WERI-Rb-1 (cell line): ENCODE measurements around the gene ASB13.

ENCODE experiments used
- DNase-seq: peaks from one replicate; pipeline ENCODE4 v3.0.0-alpha.2; 2020
- H3K27ac ChIP-seq: fragments of 250-450 bp; sonication (Bioruptor Pico); 2 replicates; pipeline ENCODE4 v1.5.1; 2020; ENCODE audit warnings: mild to moderate bottlenecking, moderate library complexity
- H3K27me3 ChIP-seq: fragments of 250-450 bp; sonication (Bioruptor Pico); 2 replicates; pipeline ENCODE4 v1.5.1; 2021; ENCODE audit warnings: mild to moderate bottlenecking, low read depth, moderate library complexity; ENCODE audit not compliant: insufficient read depth, severe bottlenecking
- H3K36me3 ChIP-seq: fragments of 250-450 bp; sonication (Bioruptor Pico); 2 replicates; pipeline ENCODE4 v1.5.1; 2020; ENCODE audit warnings: mild to moderate bottlenecking, moderate library complexity
- H3K4me3 ChIP-seq: 2 replicates; pipeline ENCODE4 v1.5.1; 2011; ENCODE audit warnings: low read depth, mild to moderate bottlenecking, control low read depth, low read length
- H3K9me3 ChIP-seq: fragments of 250-450 bp; sonication (Bioruptor Pico); 2 replicates; pipeline ENCODE4 v1.5.1; 2021; ENCODE audit warnings: mild to moderate bottlenecking, moderate library complexity; ENCODE audit not compliant: severe bottlenecking
- TF ChIP-seq, protein P1 (sequence below): IDR thresholded peaks from 2 replicates; pipeline ENCODE4 v1.5.1; 2011; ENCODE audit warnings: low read depth, mild to moderate bottlenecking, control low read depth, inconsistent platforms, low read length

ASB13 gene

DNA sequence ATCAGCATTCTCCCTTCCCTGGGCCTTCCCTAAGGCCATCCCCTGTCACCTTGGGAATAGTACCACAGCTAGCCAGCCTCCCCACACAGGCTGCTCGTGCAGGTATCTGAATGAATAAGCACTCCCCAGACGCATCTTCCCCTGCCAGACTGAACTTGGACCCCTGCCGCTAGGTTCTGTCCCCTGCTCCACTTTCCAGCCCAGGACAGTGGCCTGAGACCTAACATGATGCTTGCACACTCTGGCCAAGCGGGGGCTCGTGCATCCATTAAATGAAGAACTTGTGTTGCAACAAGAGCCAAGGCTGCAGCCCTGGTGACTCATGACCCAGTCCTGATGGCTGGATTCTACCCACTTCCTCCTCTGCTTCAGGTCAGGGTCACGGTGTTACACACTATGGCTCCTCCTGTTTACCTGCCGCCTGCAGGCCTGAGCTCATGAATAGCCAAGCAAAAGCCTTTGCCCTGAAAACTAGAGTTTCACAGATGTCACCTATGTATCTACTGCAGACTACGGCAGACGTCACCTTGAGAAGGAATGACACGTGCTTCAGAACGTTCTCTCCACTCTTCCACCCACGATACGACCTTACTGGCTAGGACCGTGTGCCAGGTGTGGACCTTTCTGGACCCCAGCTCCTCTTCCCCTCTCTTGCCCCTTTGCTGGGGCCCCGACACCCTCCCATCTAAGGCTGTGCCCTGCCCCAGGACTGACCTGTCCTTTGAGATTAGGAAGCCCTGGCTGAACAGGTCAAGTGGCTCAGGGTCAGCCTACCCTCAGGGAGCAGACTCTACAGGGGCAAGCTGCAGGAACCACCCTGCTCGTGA is 6.5 kb downstream of the ASB13 start:
- no peaks in the 10 kb centered on the region for H3K27me3 ChIP-seq
- H3K4me3 ChIP-seq = no peak overlapping the region
- TF ChIP-seq, protein P1, sequence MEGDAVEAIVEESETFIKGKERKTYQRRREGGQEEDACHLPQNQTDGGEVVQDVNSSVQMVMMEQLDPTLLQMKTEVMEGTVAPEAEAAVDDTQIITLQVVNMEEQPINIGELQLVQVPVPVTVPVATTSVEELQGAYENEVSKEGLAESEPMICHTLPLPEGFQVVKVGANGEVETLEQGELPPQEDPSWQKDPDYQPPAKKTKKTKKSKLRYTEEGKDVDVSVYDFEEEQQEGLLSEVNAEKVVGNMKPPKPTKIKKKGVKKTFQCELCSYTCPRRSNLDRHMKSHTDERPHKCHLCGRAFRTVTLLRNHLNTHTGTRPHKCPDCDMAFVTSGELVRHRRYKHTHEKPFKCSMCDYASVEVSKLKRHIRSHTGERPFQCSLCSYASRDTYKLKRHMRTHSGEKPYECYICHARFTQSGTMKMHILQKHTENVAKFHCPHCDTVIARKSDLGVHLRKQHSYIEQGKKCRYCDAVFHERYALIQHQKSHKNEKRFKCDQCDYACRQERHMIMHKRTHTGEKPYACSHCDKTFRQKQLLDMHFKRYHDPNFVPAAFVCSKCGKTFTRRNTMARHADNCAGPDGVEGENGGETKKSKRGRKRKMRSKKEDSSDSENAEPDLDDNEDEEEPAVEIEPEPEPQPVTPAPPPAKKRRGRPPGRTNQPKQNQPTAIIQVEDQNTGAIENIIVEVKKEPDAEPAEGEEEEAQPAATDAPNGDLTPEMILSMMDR = no peak
- H3K36me3 ChIP-seq = no peaks in the 10 kb centered on the region
- no peaks in the 10 kb centered on the region for H3K9me3 ChIP-seq
- H3K27ac ChIP-seq = no peak overlapping the region
- no peak for DNase-seq

DNA sequence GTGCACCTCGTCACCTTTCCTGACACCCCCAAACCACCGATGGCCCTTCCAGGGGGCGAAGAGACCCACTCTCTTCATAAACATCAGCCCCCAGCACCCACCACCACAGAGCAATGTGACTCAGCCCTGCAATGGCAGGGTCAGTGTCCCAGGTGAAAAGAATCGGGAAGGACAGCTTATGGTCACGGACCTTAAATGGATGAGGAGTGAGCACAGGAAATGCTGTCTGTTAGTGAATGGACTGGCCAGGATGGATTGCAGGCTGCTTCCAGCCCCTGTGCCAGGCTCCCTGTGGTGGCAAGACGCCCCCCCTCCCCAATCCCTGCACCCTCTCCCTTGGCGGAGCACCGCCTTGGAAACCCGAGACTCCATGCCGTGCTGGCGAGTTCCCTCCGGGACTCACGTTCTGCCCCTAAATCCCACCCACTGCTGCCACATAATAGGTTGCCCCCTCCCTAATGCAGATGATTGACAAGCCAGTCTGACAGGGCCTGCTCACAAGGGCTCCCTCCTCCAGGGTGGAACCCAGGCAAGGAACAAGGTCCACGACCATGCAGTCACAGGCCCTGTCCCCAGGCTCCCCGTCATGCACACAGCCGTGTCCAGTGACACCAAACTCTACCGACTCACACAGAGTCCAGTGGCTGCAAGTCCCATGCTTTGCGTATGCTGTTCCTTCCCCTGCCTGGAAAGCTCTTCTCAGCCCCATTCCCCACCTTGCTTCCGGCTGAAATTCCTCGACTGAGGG is 7.3 kb downstream of the ASB13 start:
- DNase-seq = no peak
- Histone ChIP-seq H3K36me3 (no peaks in the 10 kb centered on the region), H3K27ac (no peak overlapping the region), H3K4me3 (no peak overlapping the region), H3K27me3 (no peaks in the 10 kb centered on the region), H3K9me3 (no peaks in the 10 kb centered on the region)
- TF ChIP-seq, protein P1 = no peak

DNA sequence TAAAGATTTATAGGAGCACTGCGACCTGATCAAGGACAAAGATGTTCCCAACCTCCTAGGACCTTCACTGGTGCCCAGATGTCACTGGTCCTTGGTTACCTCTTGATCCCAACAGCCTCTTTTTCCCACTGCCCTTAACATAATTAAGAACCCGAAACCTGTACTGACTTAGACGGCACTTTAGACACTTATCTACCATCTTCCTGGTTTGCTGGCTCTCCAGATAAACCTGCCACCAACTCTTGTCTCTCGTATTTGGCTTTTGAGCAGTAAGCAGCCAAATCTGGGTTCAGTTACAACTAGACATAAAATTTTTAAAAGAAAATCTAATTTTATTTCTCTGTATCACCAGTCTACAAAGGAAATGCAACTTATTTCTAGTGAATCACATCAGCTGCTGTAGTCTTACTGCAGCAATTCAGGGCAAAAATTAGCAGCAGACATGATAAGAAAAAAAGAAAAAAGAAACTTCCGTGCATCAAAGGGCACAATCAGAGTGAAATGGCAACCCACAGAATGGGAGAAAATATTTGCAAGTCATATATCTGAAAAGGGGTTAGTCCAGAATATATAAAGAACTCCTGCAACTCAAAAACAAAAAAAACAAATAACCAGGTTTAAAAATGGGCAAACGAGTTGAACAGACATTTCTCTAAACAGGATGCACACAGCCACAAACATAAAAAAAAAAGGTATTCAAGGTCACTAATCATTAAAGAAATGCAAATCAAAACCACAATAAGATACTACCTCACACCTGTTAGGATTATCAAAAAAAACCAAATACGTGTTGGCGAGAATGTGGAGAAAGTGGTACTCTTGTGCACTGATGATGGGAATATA is 9.4 kb downstream of the ASB13 start:
- Histone ChIP-seq H3K36me3 (no peaks in the 10 kb centered on the region), H3K4me3 (no peak overlapping the region), H3K27ac (no peak overlapping the region), H3K9me3 (no peaks in the 10 kb centered on the region), H3K27me3 (no peaks in the 10 kb centered on the region)
- TF ChIP-seq, protein P1 = no peak
- no peak for DNase-seq

DNA sequence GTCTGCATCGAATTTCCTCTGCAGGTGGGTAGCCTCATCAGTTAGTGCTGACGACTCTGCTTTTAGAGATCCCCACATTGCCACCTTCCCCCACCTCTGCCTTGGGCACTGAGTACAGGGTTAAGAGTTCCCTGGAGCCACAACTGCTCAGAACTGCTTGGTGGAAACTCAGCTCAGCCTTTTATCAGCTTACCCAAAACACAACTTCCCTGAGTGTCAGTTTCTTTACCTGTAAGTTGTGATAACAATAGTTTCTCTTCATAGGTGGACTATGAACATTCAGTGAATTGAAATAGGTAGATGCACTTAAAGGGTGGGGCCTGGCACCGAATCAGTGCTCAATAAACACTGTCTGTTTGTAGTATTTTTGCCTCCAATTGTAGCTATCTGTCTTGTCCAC is 11.3 kb downstream of the ASB13 start:
- no peaks in the 10 kb centered on the region for H3K27me3 ChIP-seq
- H3K27ac ChIP-seq = no peak overlapping the region
- no peak for DNase-seq
- no peaks in the 10 kb centered on the region for H3K36me3 ChIP-seq
- H3K4me3 ChIP-seq = no peak overlapping the region
- no peaks in the 10 kb centered on the region for H3K9me3 ChIP-seq
- TF ChIP-seq, protein P1 = no peak

DNA sequence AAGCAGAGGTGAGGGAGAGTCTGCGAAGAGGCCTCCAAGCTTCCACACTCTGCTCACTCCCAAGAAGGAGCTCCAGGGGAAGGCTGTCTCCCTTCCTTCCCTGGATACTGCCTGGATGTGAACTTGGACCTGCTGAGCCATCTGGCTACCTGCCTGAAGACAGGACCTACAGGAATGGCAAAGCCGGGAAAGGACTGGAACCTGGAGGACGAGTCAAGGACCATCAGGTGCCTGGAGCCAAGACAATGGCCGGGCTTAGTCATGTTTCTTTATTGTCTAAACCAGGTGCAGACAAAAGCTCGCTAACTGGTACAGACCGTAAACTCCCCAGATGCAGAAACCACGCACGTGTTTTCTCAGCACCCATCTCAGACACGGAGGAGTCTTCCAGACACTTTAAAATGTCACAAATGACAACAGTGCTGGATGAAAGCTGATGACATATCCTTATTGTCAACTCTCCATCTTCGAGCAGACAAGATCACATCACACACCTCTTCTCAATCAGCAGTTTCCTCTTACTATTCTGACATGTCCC is 12.1 kb downstream of the ASB13 start:
- Histone ChIP-seq H3K27me3 (no peaks in the 10 kb centered on the region), H3K36me3 (no peaks in the 10 kb centered on the region), H3K9me3 (no peaks in the 10 kb centered on the region), H3K4me3 (no peak overlapping the region), H3K27ac (no peak overlapping the region)
- DNase-seq = no peak
- TF ChIP-seq, protein P1 = no peak
